A549 (cell line): Measurements from ENCODE around the gene PKLR. TPM values are rescaled to one million over a fixed set of nuclear protein-coding genes. Genes with fewer than 3 reads are reported as not detected.
"Not testable (repeated sequence)": the region's sequence is repeated elsewhere in the genome, so short reads cannot be mapped to it uniquely, and the experiment has no call there.

Experiments used
- ATAC-seq, 2 experiments: fragments of 200-7000 bp in 1 of 2; fragments of >200 bp in 1 of 2; cut with Nextera tagmentation in 1 of 2; cut with Tn5 transposase in 1 of 2; 3 replicates each; pipeline versions ENCODE4 v1.8.0 to v1.9.1; 2018 to 2020; ENCODE audit warnings: mild to moderate bottlenecking in 1 of 2, moderate library complexity in 1 of 2
- CTCF ChIA-PET: fragments of 300-600 bp; sonication (Branson Sonifier 250); formaldehyde crosslinking; extraction: SDS; loops from one replicate; lab custom pipeline; 2021; ENCODE audit warnings: antibody characterized with exemption, inconsistent platforms; lab: Yijun Ruan, JAX
- POLR2A ChIA-PET: fragments of 350-600 bp; formaldehyde crosslinking; extraction: SDS; loops from one replicate; lab custom pipeline; 2021; ENCODE audit warnings: antibody characterized with exemption, inconsistent platforms; lab: Yijun Ruan, JAX
- DNase-seq, 2 experiments: peaks; one replicate each; pipeline versions ENCODE4 v3.0.0 to v3.0.0-alpha.2; 2011 to 2016; ENCODE audit warnings: low read depth in 1 of 2, low spot score in 1 of 2
- FAIRE-seq: peaks from 2 replicates; lab custom pipeline; 2011; peaks lifted over from hg19 to GRCh38; lab: Jason Lieb, UNC
- H3K27ac ChIP-seq, 2 experiments: fragments of >200 bp; sonication (Bioruptor Twin); formaldehyde crosslinking; 3 replicates each; pipeline ENCODE4 v1.5.1; 2016 to 2017
- H3K4me1 ChIP-seq: fragments of >200 bp; sonication (Bioruptor Twin); formaldehyde crosslinking; 3 replicates; pipeline ENCODE4 v1.6.1; 2016
- H3K4me2 ChIP-seq: fragments of >200 bp; sonication (Bioruptor Twin); formaldehyde crosslinking; 3 replicates; pipeline ENCODE4 v1.6.1; 2016
- H3K4me3 ChIP-seq: fragments of >200 bp; sonication (Bioruptor Twin); formaldehyde crosslinking; 3 replicates; pipeline ENCODE4 v1.5.1; 2016
- H3K9me3 ChIP-seq: fragments of >200 bp; sonication (Bioruptor Twin); formaldehyde crosslinking; 3 replicates; pipeline ENCODE4 v1.6.1; 2016
- ATOH8 ChIP-seq: fragments of 250-450 bp; sonication (Bioruptor Pico); IDR thresholded peaks from 2 replicates; pipeline ENCODE4 v1.5.0; 2020; ENCODE audit warnings: low read depth, mild to moderate bottlenecking, moderate library complexity
- BHLHE40 ChIP-seq: IDR thresholded peaks from 2 replicates; pipeline ENCODE4 v1.6.1; 2012; ENCODE audit warnings: low read depth, low read length, inconsistent platforms
- CEBPB ChIP-seq, 2 experiments: fragments of >200 bp in 1 of 2; sonication (Bioruptor Twin) in 1 of 2; formaldehyde crosslinking in 1 of 2; IDR thresholded peaks; 2 replicates each; pipeline ENCODE4 v1.6.1; 2012 to 2016
- EHMT2 ChIP-seq: fragments of 200-600 bp; sonication (generic); IDR thresholded peaks from 2 replicates; pipeline ENCODE4 v1.6.1; 2016; ENCODE audit warnings: antibody characterized with exemption, low read depth, mild to moderate bottlenecking, moderate library complexity
- FOSB ChIP-seq: fragments of 250-450 bp; sonication (Bioruptor Pico); IDR thresholded peaks from 2 replicates; pipeline ENCODE4 v1.5.0; 2020; ENCODE audit warnings: mild to moderate bottlenecking, moderate library complexity
- MAFK ChIP-seq: fragments of 450-650 bp; IDR thresholded peaks from 2 replicates; pipeline ENCODE4 v1.6.1; 2014; ENCODE audit not compliant: partially characterized antibody
- MAZ ChIP-seq: fragments of 150-350 bp; IDR thresholded peaks from 2 replicates; pipeline ENCODE4 v1.6.1; 2014; ENCODE audit warnings: antibody characterized with exemption, low read depth, low read length, borderline replicate concordance
- PBX3 ChIP-seq: IDR thresholded peaks from 2 replicates; pipeline ENCODE4 v1.6.1; 2012
- POLR2AphosphoS2 ChIP-seq: conservative IDR thresholded peaks from 2 replicates; pipeline ENCODE4 v1.6.1; 2012; ENCODE audit warnings: low read length, improper control_type of control experiment, inconsistent platforms
- RAD21 ChIP-seq, 2 experiments: fragments of >200 bp in 1 of 2; sonication (Bioruptor Twin) in 1 of 2; formaldehyde crosslinking in 1 of 2; IDR thresholded peaks in 1 of 2; conservative IDR thresholded peaks in 1 of 2; 2 replicates in 1 of 2; 3 replicates in 1 of 2; pipeline ENCODE4 v1.6.1; 2012 to 2018; ENCODE audit warnings: inconsistent platforms in 1 of 2
- REST ChIP-seq: fragments of 200-600 bp; sonication (generic); IDR thresholded peaks from 2 replicates; pipeline ENCODE4 v1.6.1; 2016; ENCODE audit warnings: antibody characterized with exemption, mild to moderate bottlenecking, moderate library complexity
- TP53 ChIP-seq: fragments of 250-450 bp; sonication (Bioruptor Pico); IDR thresholded peaks from 2 replicates; pipeline ENCODE4 v1.5.0; 2021; ENCODE audit warnings: mild to moderate bottlenecking, moderate library complexity
- USF2 ChIP-seq: fragments of 450-650 bp; IDR thresholded peaks from 2 replicates; pipeline ENCODE4 v1.6.1; 2014; ENCODE audit warnings: antibody characterized with exemption
- WGBS: methylation state at CpG from one replicate; pipeline ENCODE4 v1.1.6; 2017; ENCODE audit errors: missing lambda C conversion rate; 5-methylcytosine and 5-hydroxymethylcytosine counted together
- polyA plus RNA-seq, 4 experiments: library from polyadenylated mRNA; depleted of rRNA in 3 of 4; stranded (reverse); fragments of >200 nt; fragmentation: RNase III in 1 of 4; extraction: RNeasy Plus Mini Kit Qiagen cat#74134 plus additional on column Dnase treatment in 1 of 4; gene quantifications; 2 replicates in 3 of 4; 3 replicates in 1 of 4; pipeline ENCODE4 v1.2.3, GENCODE V29; 2011 to 2017

Gene PKLR
- polyA plus RNA-seq, 2 of the 4 experiments (the other 2 are of a cell fraction) = 0.03 TPM; not detected in 1

- Histone ChIP-seq H3K27ac (no peak overlapping the region), H3K9me3 (no peaks in the 10 kb centered on the region), H3K4me3 (no peak overlapping the region), H3K4me1 (no peaks in the 10 kb centered on the region), H3K4me2 (no peak overlapping the region)
- CTCF ChIA-PET = interaction anchor here (0.6 to 6.1 kb wide), 9 partner anchors 11 to 253 kb away, joined by 3 to 43 read pairs (median 3); no protein-coding TSS in a partner anchor
- no peak for TF ChIP-seq RAD21 (conservative IDR thresholded peaks at IDR 0.05 in 1 of 2, IDR thresholded peaks at IDR 0.05 in 1 of 2)
- no peak for TF ChIP-seq CEBPB (IDR thresholded peaks at IDR 0.05)
- TF ChIP-seq REST = no peak
- TF ChIP-seq USF2 = no peak
- no peak for TF ChIP-seq FOSB (CRISPR knock-in tag)
- no peak for TF ChIP-seq PBX3
- no peak for TF ChIP-seq ATOH8 (CRISPR knock-in tag)
- TF ChIP-seq MAZ = no peak
- TF ChIP-seq POLR2AphosphoS2 = no peak
- DNase-seq (no peak), ATAC-seq (no peak; a peak in 1 of 6 replicates), FAIRE-seq (no peak)
- 90% methylated on average over 8 of the region's 8 CpGs for WGBS
- POLR2A ChIA-PET = no interaction called here
Measured at GRCh38 chr1:155339515-155340097, 38.4 kb upstream of the PKLR start.

- FAIRE-seq = no peak
- ChIA-PET CTCF (interaction anchor here (0.8 to 1.5 kb wide), 3 partner anchors 19 to 169 kb away, joined by 3 to 4 read pairs (median 3); no protein-coding TSS in a partner anchor), POLR2A (no interaction called here)
- Histone ChIP-seq H3K9me3 (no peaks in the 10 kb centered on the region), H3K4me2 (no peak overlapping the region), H3K27ac (no peak overlapping the region), H3K4me1 (no peaks in the 10 kb centered on the region), H3K4me3 (no peak overlapping the region)
- no peak for DNase-seq
- WGBS = 69% methylated on average over 1 of the region's 1 CpG
- no peak for TF ChIP-seq TP53 (CRISPR knock-in tag)
- TF ChIP-seq MAFK = peak; percentile 47
- ATAC-seq = no peak
Measured at GRCh38 chr1:155334962-155335361, 33.7 kb upstream of the PKLR start.

GRCh38 chr1:155329980-155330598 is 28.9 kb upstream of the PKLR start:
- no peaks in the 10 kb centered on the region for H3K9me3 ChIP-seq
- CTCF ChIA-PET = interaction anchor here (0.5 kb wide), 1 partner anchor 41 kb away, joined by 3 read pairs; no protein-coding TSS in a partner anchor
- ATAC-seq (no peak), DNase-seq (no peak)
- no peak overlapping the region for H3K27ac ChIP-seq
- no peak for TF ChIP-seq MAFK
- TF ChIP-seq BHLHE40 = no peak
- TF ChIP-seq MAZ = no peak
- TF ChIP-seq EHMT2 = no peak
- TF ChIP-seq, all 56 proteins: peak for 0
- POLR2A ChIA-PET = no interaction called here
- Histone ChIP-seq H3K4me2 (no peak overlapping the region), H3K4me3 (no peak overlapping the region), H3K4me1 (peaks cover 10% of the 10 kb centered on the region)
- 93% methylated on average over 11 of the region's 11 CpGs for WGBS
- no peak for FAIRE-seq

- not testable (repeated sequence) for DNase-seq, H3K4me2 ChIP-seq, H3K4me3 ChIP-seq, H3K27ac ChIP-seq, ATAC-seq, FAIRE-seq, H3K9me3 ChIP-seq
- H3K4me1 ChIP-seq = peaks cover 10% of the 10 kb centered on the region
- WGBS = 87% methylated on average over 7 of the region's 7 CpGs
- ChIA-PET POLR2A (interaction anchor here (0.6 kb wide), 1 partner anchor 236 kb away, joined by 3 read pairs; no protein-coding TSS in a partner anchor), CTCF (interaction anchor here (0.7 to 1.9 kb wide), 5 partner anchors 39 to 1160 kb away, joined by 3 to 11 read pairs (median 4); no protein-coding TSS in a partner anchor)
Measured at GRCh38 chr1:155328856-155329255, 27.6 kb upstream of the PKLR start.
